Esophagus muscularis mucosa (tissue), 3 donors: Measurements from ENCODE around the gene ARL4A.

Experiments
- CTCF ChIP-seq, 3 experiments: fragments of 200-600 bp in 2 of 3; fragments of 450-650 bp in 1 of 3; sonication (generic) in 2 of 3; IDR thresholded peaks; one replicate each; pipeline ENCODE4 v1.5.1; 2017 to 2019; ENCODE audit warnings: antibody characterized with exemption in 3 of 3, mild to moderate bottlenecking in 2 of 3, moderate library complexity in 1 of 3
- EP300 ChIP-seq: sonication (generic); formaldehyde crosslinking; IDR thresholded peaks from one replicate; pipeline ENCODE4 v1.6.1; 2017; ENCODE audit warnings: antibody characterized with exemption

GRCh38 chr7:12715372-12716133, 28.1 kb downstream of the ARL4A start:
- TF ChIP-seq CTCF (IDR thresholded peaks at IDR 0.05) (no peak), EP300 (no peak)
